ENCODE results near the gene MYO9A.

DNA sequence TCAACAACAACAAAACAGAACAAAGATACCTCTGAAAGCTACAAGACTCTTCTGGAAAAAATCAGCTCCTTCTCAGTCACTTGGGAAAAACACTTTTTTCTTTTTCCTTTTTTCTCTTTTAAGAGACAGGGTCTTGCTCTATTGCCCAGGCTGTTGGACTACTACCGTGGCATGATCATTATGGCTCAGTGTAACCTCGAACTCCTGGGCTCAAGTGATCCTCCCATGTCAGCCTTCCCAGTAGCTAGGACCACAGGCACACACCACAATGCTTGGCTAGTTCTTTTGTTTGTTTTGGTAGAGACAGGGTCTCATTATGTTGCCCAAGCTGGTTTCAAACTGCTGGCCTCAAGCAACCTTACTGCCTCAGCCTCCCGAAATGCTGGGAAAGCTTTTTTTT, 12.8 kb downstream of the MYO9A start:
- no peak for TF ChIP-seq EP300 (IDR thresholded peaks at IDR 0.05)
- TF ChIP-seq, protein P1, sequence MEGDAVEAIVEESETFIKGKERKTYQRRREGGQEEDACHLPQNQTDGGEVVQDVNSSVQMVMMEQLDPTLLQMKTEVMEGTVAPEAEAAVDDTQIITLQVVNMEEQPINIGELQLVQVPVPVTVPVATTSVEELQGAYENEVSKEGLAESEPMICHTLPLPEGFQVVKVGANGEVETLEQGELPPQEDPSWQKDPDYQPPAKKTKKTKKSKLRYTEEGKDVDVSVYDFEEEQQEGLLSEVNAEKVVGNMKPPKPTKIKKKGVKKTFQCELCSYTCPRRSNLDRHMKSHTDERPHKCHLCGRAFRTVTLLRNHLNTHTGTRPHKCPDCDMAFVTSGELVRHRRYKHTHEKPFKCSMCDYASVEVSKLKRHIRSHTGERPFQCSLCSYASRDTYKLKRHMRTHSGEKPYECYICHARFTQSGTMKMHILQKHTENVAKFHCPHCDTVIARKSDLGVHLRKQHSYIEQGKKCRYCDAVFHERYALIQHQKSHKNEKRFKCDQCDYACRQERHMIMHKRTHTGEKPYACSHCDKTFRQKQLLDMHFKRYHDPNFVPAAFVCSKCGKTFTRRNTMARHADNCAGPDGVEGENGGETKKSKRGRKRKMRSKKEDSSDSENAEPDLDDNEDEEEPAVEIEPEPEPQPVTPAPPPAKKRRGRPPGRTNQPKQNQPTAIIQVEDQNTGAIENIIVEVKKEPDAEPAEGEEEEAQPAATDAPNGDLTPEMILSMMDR (IDR thresholded peaks at IDR 0.05): no peak
